Chondrocyte (in vitro differentiated cells): ENCODE results near the gene SIRT7. TPM values are rescaled to one million over a fixed set of nuclear protein-coding genes. Genes with fewer than 3 reads are reported as not detected.

Experiments
- DNase-seq: peaks from one replicate; pipeline ENCODE4 v3.0.0; 2021; ENCODE audit warnings: mixed read lengths, low spot score
- H3K27ac Mint-ChIP-seq: one replicate; pipeline ENCODE4 v1.8.0; 2021; ENCODE audit warnings: mild to moderate bottlenecking, moderate library complexity, mixed read lengths; ENCODE audit not compliant: unreplicated experiment
- H3K27me3 Mint-ChIP-seq: 2 replicates; pipeline ENCODE4 v1.8.0; 2021; ENCODE audit warnings: low read depth, mixed read lengths
- H3K36me3 Mint-ChIP-seq: 2 replicates; pipeline ENCODE4 v1.8.0; 2021; ENCODE audit warnings: low read depth, mixed read lengths
- H3K4me1 Mint-ChIP-seq: 2 replicates; pipeline ENCODE4 v1.8.0; 2021; ENCODE audit warnings: low read depth, mild to moderate bottlenecking, mixed read lengths
- H3K4me3 Mint-ChIP-seq: one replicate; pipeline ENCODE4 v1.8.0; 2021; ENCODE audit warnings: mild to moderate bottlenecking, moderate library complexity, mixed read lengths; ENCODE audit not compliant: unreplicated experiment
- H3K9me3 Mint-ChIP-seq: 2 replicates; pipeline ENCODE4 v1.8.0; 2021; ENCODE audit warnings: low read depth, mixed read lengths
- CTCF ChIP-seq: fragments of 200-600 bp; sonication (generic); IDR thresholded peaks from 2 replicates; pipeline ENCODE4 v1.5.0; 2021; ENCODE audit warnings: antibody characterized with exemption, mild to moderate bottlenecking, moderate library complexity
- long read RNA-seq: library from polyadenylated mRNA; stranded (forward); transcript quantifications from one replicate; pipeline ENCODE4 v2.0.0, GENCODE V29; 2021
- total RNA-seq: library from RNA; stranded (reverse); gene quantifications from 3 replicates; pipeline ENCODE4 v1.2.1, GENCODE V29; 2021

Gene SIRT7
- total RNA-seq = 14.5 to 16.0 TPM (median 15.8 TPM) in 3 replicates
- long read RNA-seq, transcript SIRT7-201 (10 exons, 1,743 nt) = major isoform, 14 of 38 reads
- long read RNA-seq, partial matches to known transcripts = 8 of 38 reads
- long read RNA-seq, other reads (novel, unspliced or antisense) = 15 of 38 reads

GRCh38 chr17:81917565-81918332 lies at the start of gene SIRT7:
Gene SIRT7 (minus strand): TSS chr17:81918176. CDS start chr17:81918131, 45 bp downstream.
- no peak for TF ChIP-seq CTCF
- no peak for DNase-seq
- peak within 1 kb of the TSS; percentile 77 for H3K4me3 Mint-ChIP-seq
- H3K27ac Mint-ChIP-seq = peak within 1 kb of the TSS; percentile 84
- H3K4me1 Mint-ChIP-seq = peaks cover 32% of the 10 kb centered on the region
- no peaks in the 10 kb centered on the region for H3K9me3 Mint-ChIP-seq
- H3K27me3 Mint-ChIP-seq = no peaks in the 10 kb centered on the region
- H3K36me3 Mint-ChIP-seq = peaks cover 17% of the 10 kb centered on the region

- no peak for TF ChIP-seq CTCF
- H3K36me3 Mint-ChIP-seq = no peaks in the 10 kb centered on the region
- peaks cover 23% of the 10 kb centered on the region for H3K27me3 Mint-ChIP-seq
- H3K4me1 Mint-ChIP-seq = peaks cover 2% of the 10 kb centered on the region
- H3K27ac Mint-ChIP-seq = no peak overlapping the region
- DNase-seq = no peak
- no peak overlapping the region for H3K4me3 Mint-ChIP-seq
- H3K9me3 Mint-ChIP-seq = no peaks in the 10 kb centered on the region
These were observed 49.2 kb upstream of the SIRT7 start for GRCh38 chr17:81967244-81967532.

- no peak overlapping the region for H3K4me3 Mint-ChIP-seq
- no peaks in the 10 kb centered on the region for H3K9me3 Mint-ChIP-seq
- DNase-seq = no peak
- H3K27me3 Mint-ChIP-seq = peaks cover 25% of the 10 kb centered on the region
- no peaks in the 10 kb centered on the region for H3K36me3 Mint-ChIP-seq
- H3K4me1 Mint-ChIP-seq = peaks cover 2% of the 10 kb centered on the region
- TF ChIP-seq CTCF = no peak
- no peak overlapping the region for H3K27ac Mint-ChIP-seq
These were observed 48.6 kb upstream of the SIRT7 start for GRCh38 chr17:81966343-81967243.

- H3K4me3 Mint-ChIP-seq = no peak overlapping the region
- no peaks in the 10 kb centered on the region for H3K9me3 Mint-ChIP-seq
- H3K4me1 Mint-ChIP-seq = peaks cover 2% of the 10 kb centered on the region
- H3K36me3 Mint-ChIP-seq = no peaks in the 10 kb centered on the region
- peaks cover 25% of the 10 kb centered on the region for H3K27me3 Mint-ChIP-seq
- TF ChIP-seq CTCF = no peak
- H3K27ac Mint-ChIP-seq = no peak overlapping the region
- DNase-seq = no peak
These were observed 46.3 kb upstream of the SIRT7 start for GRCh38 chr17:81964081-81964849.
